ENCODE data around the gene KCNIP4.

The KCNIP4 gene

GRCh38 chr4:21768349-21769310 is 179.9 kb downstream of the KCNIP4 start:
- H3K9ac ChIP-seq (ENCODE audit: low read length) = no peak overlapping the region
- no peaks in the 10 kb centered on the region for H3K27me3 ChIP-seq (ENCODE audit: control insufficient read depth, insufficient read depth, low read length)
- H3K9me3 ChIP-seq (ENCODE audit: control insufficient read depth, insufficient read depth, low read depth, low read length) = no peaks in the 10 kb centered on the region
- no peak overlapping the region for H3K4me3 ChIP-seq (ENCODE audit: low read depth, low read length)
- peaks cover 3% of the 10 kb centered on the region; the same call in 1 of the 2 replicates for H3K4me1 ChIP-seq (ENCODE audit: control insufficient read depth, insufficient read depth, low read length)
- no peak overlapping the region for H3K27ac ChIP-seq (ENCODE audit: low read depth, low read length)
- no peaks in the 10 kb centered on the region for H3K36me3 ChIP-seq (ENCODE audit: control insufficient read depth, insufficient read depth, low read length)

- Histone ChIP-seq H3K27ac (ENCODE audit: low read depth, low read length) (no peak overlapping the region), H3K36me3 (ENCODE audit: control insufficient read depth, insufficient read depth, low read length) (no peaks in the 10 kb centered on the region), H3K4me1 (ENCODE audit: control insufficient read depth, insufficient read depth, low read length) (peaks cover 3% of the 10 kb centered on the region; the same call in 1 of the 2 replicates), H3K4me3 (ENCODE audit: low read depth, low read length) (no peak overlapping the region), H3K9ac (ENCODE audit: low read length) (no peak overlapping the region), H3K9me3 (ENCODE audit: control insufficient read depth, insufficient read depth, low read depth, low read length) (no peaks in the 10 kb centered on the region), H3K27me3 (ENCODE audit: control insufficient read depth, insufficient read depth, low read length) (no peaks in the 10 kb centered on the region)
Measured at GRCh38 chr4:21765810-21766407, 182.7 kb downstream of the KCNIP4 start.

GRCh38 chr4:21763855-21764254 is 184.7 kb downstream of the KCNIP4 start:
- H3K27me3 ChIP-seq (ENCODE audit: control insufficient read depth, insufficient read depth, low read length) = no peaks in the 10 kb centered on the region
- H3K27ac ChIP-seq (ENCODE audit: low read depth, low read length) = no peak overlapping the region
- no peak overlapping the region for H3K4me3 ChIP-seq (ENCODE audit: low read depth, low read length)
- peaks cover 3% of the 10 kb centered on the region; the same call in 1 of the 2 replicates for H3K4me1 ChIP-seq (ENCODE audit: control insufficient read depth, insufficient read depth, low read length)
- H3K9ac ChIP-seq (ENCODE audit: low read length) = no peak overlapping the region
- no peaks in the 10 kb centered on the region for H3K9me3 ChIP-seq (ENCODE audit: control insufficient read depth, insufficient read depth, low read depth, low read length)
- no peaks in the 10 kb centered on the region for H3K36me3 ChIP-seq (ENCODE audit: control insufficient read depth, insufficient read depth, low read length)

GRCh38 chr4:21757248-21757647 is 191.3 kb downstream of the KCNIP4 start:
- H3K27ac ChIP-seq (ENCODE audit: low read depth, low read length) = no peak overlapping the region
- H3K4me1 ChIP-seq (ENCODE audit: control insufficient read depth, insufficient read depth, low read length) = peaks cover 4% of the 10 kb centered on the region; the same call in 1 of the 2 replicates
- no peak overlapping the region for H3K4me3 ChIP-seq (ENCODE audit: low read depth, low read length)
- no peaks in the 10 kb centered on the region for H3K9me3 ChIP-seq (ENCODE audit: control insufficient read depth, insufficient read depth, low read depth, low read length)
- no peaks in the 10 kb centered on the region for H3K27me3 ChIP-seq (ENCODE audit: control insufficient read depth, insufficient read depth, low read length)
- no peak overlapping the region for H3K9ac ChIP-seq (ENCODE audit: low read length)
- no peaks in the 10 kb centered on the region for H3K36me3 ChIP-seq (ENCODE audit: control insufficient read depth, insufficient read depth, low read length)

- Histone ChIP-seq H3K4me3 (ENCODE audit: low read depth, low read length) (no peak overlapping the region), H3K9me3 (ENCODE audit: control insufficient read depth, insufficient read depth, low read depth, low read length) (no peaks in the 10 kb centered on the region), H3K27ac (ENCODE audit: low read depth, low read length) (no peak overlapping the region), H3K9ac (ENCODE audit: low read length) (no peak overlapping the region), H3K27me3 (ENCODE audit: control insufficient read depth, insufficient read depth, low read length) (no peaks in the 10 kb centered on the region), H3K36me3 (ENCODE audit: control insufficient read depth, insufficient read depth, low read length) (no peaks in the 10 kb centered on the region), H3K4me1 (ENCODE audit: control insufficient read depth, insufficient read depth, low read length) (peaks cover 5% of the 10 kb centered on the region; the same call in 1 of the 2 replicates)
Measured at GRCh38 chr4:21753084-21753760, 195.3 kb downstream of the KCNIP4 start.

DNA sequence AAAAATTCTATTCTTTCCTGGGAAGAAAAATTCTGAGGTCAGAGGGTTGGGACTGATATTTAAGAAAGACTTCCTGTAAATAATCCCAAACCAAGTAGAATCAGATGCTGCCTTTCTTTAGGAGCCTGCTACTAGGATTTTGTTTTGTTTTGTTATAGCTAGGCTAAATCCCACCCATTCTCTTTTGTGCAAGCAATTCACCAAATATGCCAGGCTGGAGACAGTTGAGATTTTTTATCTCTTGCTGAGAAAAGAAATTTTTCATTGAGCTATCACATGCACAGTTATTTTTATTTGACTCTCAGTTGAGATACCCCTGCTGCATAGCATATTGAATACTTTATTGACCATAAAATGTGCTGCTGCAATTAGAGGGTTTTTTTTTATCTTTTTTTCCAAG is 196.0 kb downstream of the KCNIP4 start:
- H3K4me3 ChIP-seq (ENCODE audit: low read depth, low read length) = no peak overlapping the region
- no peaks in the 10 kb centered on the region for H3K36me3 ChIP-seq (ENCODE audit: control insufficient read depth, insufficient read depth, low read length)
- no peak overlapping the region for H3K9ac ChIP-seq (ENCODE audit: low read length)
- no peaks in the 10 kb centered on the region for H3K27me3 ChIP-seq (ENCODE audit: control insufficient read depth, insufficient read depth, low read length)
- no peaks in the 10 kb centered on the region for H3K9me3 ChIP-seq (ENCODE audit: control insufficient read depth, insufficient read depth, low read depth, low read length)
- peaks cover 5% of the 10 kb centered on the region; the same call in 1 of the 2 replicates for H3K4me1 ChIP-seq (ENCODE audit: control insufficient read depth, insufficient read depth, low read length)
- no peak overlapping the region for H3K27ac ChIP-seq (ENCODE audit: low read depth, low read length)

- Histone ChIP-seq H3K9me3 (ENCODE audit: control insufficient read depth, insufficient read depth, low read depth, low read length) (no peaks in the 10 kb centered on the region), H3K27me3 (ENCODE audit: control insufficient read depth, insufficient read depth, low read length) (no peaks in the 10 kb centered on the region), H3K4me3 (ENCODE audit: low read depth, low read length) (no peak overlapping the region), H3K36me3 (ENCODE audit: control insufficient read depth, insufficient read depth, low read length) (no peaks in the 10 kb centered on the region), H3K27ac (ENCODE audit: low read depth, low read length) (no peak overlapping the region), H3K4me1 (ENCODE audit: control insufficient read depth, insufficient read depth, low read length) (peaks cover 5% of the 10 kb centered on the region; the same call in 1 of the 2 replicates), H3K9ac (ENCODE audit: low read length) (no peak overlapping the region)
Measured at GRCh38 chr4:21749924-21750323, 198.6 kb downstream of the KCNIP4 start.

- Histone ChIP-seq H3K27ac (ENCODE audit: low read depth, low read length) (no peak overlapping the region), H3K27me3 (ENCODE audit: control insufficient read depth, insufficient read depth, low read length) (no peaks in the 10 kb centered on the region), H3K4me1 (ENCODE audit: control insufficient read depth, insufficient read depth, low read length) (peaks cover 5% of the 10 kb centered on the region; the same call in 1 of the 2 replicates)
Measured at GRCh38 chr4:21749412-21749811, 199.2 kb downstream of the KCNIP4 start.

DNA sequence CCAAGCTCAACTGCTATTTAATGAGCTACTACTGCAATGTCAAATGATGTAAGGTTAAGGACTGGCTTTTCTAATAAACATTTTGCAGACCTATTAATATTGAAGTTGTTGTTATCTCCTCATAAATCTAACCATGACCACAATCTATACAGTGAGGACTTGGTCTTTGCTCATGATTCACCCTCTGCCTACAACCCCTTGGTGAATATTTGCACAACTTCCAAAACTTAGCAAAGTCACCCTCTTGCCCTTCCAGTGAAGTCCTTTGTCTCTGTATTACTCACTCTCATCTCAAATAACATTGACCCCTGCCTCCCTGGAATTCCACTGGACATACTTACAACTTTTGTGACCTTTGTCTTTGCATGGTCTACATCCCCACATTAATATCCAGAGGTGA is 204.5 kb downstream of the KCNIP4 start:
- H3K9ac ChIP-seq (ENCODE audit: low read length) = no peak overlapping the region
- H3K4me1 ChIP-seq (ENCODE audit: control insufficient read depth, insufficient read depth, low read length) = no peaks in the 10 kb centered on the region
- no peak overlapping the region for H3K4me3 ChIP-seq (ENCODE audit: low read depth, low read length)
- H3K27ac ChIP-seq (ENCODE audit: low read depth, low read length) = no peak overlapping the region
- no peaks in the 10 kb centered on the region for H3K36me3 ChIP-seq (ENCODE audit: control insufficient read depth, insufficient read depth, low read length)
- no peaks in the 10 kb centered on the region for H3K9me3 ChIP-seq (ENCODE audit: control insufficient read depth, insufficient read depth, low read depth, low read length)
- H3K27me3 ChIP-seq (ENCODE audit: control insufficient read depth, insufficient read depth, low read length) = no peaks in the 10 kb centered on the region

More at GRCh38 chr4:21749412-21749811, 199.2 kb downstream of the KCNIP4 start:
- Histone ChIP-seq H3K9ac (ENCODE audit: low read length) (no peak overlapping the region), H3K9me3 (ENCODE audit: control insufficient read depth, insufficient read depth, low read depth, low read length) (no peaks in the 10 kb centered on the region), H3K4me3 (ENCODE audit: low read depth, low read length) (no peak overlapping the region), H3K36me3 (ENCODE audit: control insufficient read depth, insufficient read depth, low read length) (no peaks in the 10 kb centered on the region)

DNA sequence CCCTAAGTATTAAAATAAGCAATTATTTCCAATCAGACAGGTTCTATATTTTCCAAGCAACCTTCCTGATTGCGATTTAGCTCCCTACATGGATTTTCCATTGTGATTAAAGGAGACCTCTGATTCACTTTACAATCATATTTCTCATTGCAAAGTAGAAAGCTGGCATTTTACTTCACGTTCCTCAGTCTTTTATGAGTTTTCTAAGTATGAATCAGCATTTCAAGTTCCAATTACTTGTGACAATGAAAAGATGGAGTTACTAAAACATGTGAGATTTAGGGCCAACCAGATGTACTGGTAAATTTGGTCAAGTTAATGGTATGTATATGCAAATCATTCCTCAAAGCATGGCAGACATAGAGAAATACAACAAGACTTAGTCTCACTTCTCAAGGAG is 206.2 kb downstream of the KCNIP4 start:
- H3K27me3 ChIP-seq (ENCODE audit: control insufficient read depth, insufficient read depth, low read length) = no peaks in the 10 kb centered on the region
- H3K4me1 ChIP-seq (ENCODE audit: control insufficient read depth, insufficient read depth, low read length) = no peaks in the 10 kb centered on the region
- H3K9me3 ChIP-seq (ENCODE audit: control insufficient read depth, insufficient read depth, low read depth, low read length) = no peaks in the 10 kb centered on the region
- H3K27ac ChIP-seq (ENCODE audit: low read depth, low read length) = no peak overlapping the region
- no peaks in the 10 kb centered on the region for H3K36me3 ChIP-seq (ENCODE audit: control insufficient read depth, insufficient read depth, low read length)
- no peak overlapping the region for H3K9ac ChIP-seq (ENCODE audit: low read length)
- H3K4me3 ChIP-seq (ENCODE audit: low read depth, low read length) = no peak overlapping the region
